Mesendoderm (in vitro differentiated cells): ENCODE measurements around the gene ROBO1.

Experiments
- DNase-seq: peaks from one replicate; pipeline ENCODE4 v3.0.0; 2013
- H2AK5ac ChIP-seq: 2 replicates; pipeline ENCODE4 v1.6.1; 2013; ENCODE audit warnings: low read length, inconsistent platforms
- H2BK120ac ChIP-seq: 2 replicates; pipeline ENCODE4 v1.6.1; 2013; ENCODE audit warnings: low read depth, mild to moderate bottlenecking, low read length, moderate library complexity, mixed read lengths
- H2BK15ac ChIP-seq: replicated peaks from 2 replicates; pipeline ENCODE4 v1.6.1; 2013; ENCODE audit warnings: low read depth, mild to moderate bottlenecking, moderate library complexity
- H2BK5ac ChIP-seq: 2 replicates; pipeline ENCODE4 v1.6.1; 2013; ENCODE audit warnings: low read length, inconsistent platforms
- H3K18ac ChIP-seq: 2 replicates; pipeline ENCODE4 v1.6.1; 2013; ENCODE audit warnings: mild to moderate bottlenecking, low read length, mixed read lengths
- H3K23ac ChIP-seq: one replicate; pipeline ENCODE4 v1.6.1; 2013; ENCODE audit warnings: low read length
- H3K27ac ChIP-seq: 2 replicates; pipeline ENCODE4 v1.5.1; 2013; ENCODE audit warnings: low read depth, mild to moderate bottlenecking, inconsistent platforms, low read length, moderate library complexity
- H3K27me3 ChIP-seq: 2 replicates; pipeline ENCODE4 v1.6.1; 2013; ENCODE audit warnings: low read length, control low read depth, mild to moderate bottlenecking, inconsistent platforms; ENCODE audit not compliant: insufficient read depth, poor library complexity
- H3K36me3 ChIP-seq: 2 replicates; pipeline ENCODE4 v1.6.1; 2013; ENCODE audit warnings: low read length, inconsistent platforms; ENCODE audit not compliant: control insufficient read depth, insufficient read depth
- H3K4ac ChIP-seq: one replicate; pipeline ENCODE4 v1.6.1; 2013; ENCODE audit warnings: low read depth, mild to moderate bottlenecking, low read length, moderate library complexity
- H3K4me1 ChIP-seq: 2 replicates; pipeline ENCODE4 v1.6.1; 2013; ENCODE audit warnings: low read depth, low read length, inconsistent platforms; ENCODE audit not compliant: control insufficient read depth
- H3K4me2 ChIP-seq: 2 replicates; pipeline ENCODE4 v1.6.1; 2013; ENCODE audit warnings: low read length
- H3K4me3 ChIP-seq: 2 replicates; pipeline ENCODE4 v1.5.1; 2013; ENCODE audit warnings: mild to moderate bottlenecking, low read length
- H3K56ac ChIP-seq: one replicate; pipeline ENCODE4 v1.6.1; 2013; ENCODE audit warnings: low read length
- H3K79me1 ChIP-seq: 2 replicates; pipeline ENCODE4 v1.6.1; 2013; ENCODE audit warnings: low read length, inconsistent platforms
- H3K79me2 ChIP-seq: 2 replicates; pipeline ENCODE4 v1.6.1; 2013; ENCODE audit warnings: mild to moderate bottlenecking, low read length; ENCODE audit not compliant: control insufficient read depth, insufficient read depth
- H3K9ac ChIP-seq: 2 replicates; pipeline ENCODE4 v1.6.1; 2013; ENCODE audit warnings: low read length, inconsistent platforms
- H4K5ac ChIP-seq: one replicate; pipeline ENCODE4 v1.6.1; 2013; ENCODE audit warnings: low read length
- H4K8ac ChIP-seq: one replicate; pipeline ENCODE4 v1.6.1; 2013; ENCODE audit warnings: low read depth, mild to moderate bottlenecking, control low read depth, low read length, moderate library complexity
- WGBS: extraction: QIAGEN DNeasy Blood & Tissue Kit; methylation state at CpG from one replicate; pipeline ENCODE4 v1.1.7; 2013; ENCODE audit warnings: low lambda C conversion rate, missing lambda C conversion rate; ENCODE audit not compliant: insufficient coverage; ENCODE audit errors: extremely low coverage; 5-methylcytosine and 5-hydroxymethylcytosine counted together

ROBO1 gene

DNA sequence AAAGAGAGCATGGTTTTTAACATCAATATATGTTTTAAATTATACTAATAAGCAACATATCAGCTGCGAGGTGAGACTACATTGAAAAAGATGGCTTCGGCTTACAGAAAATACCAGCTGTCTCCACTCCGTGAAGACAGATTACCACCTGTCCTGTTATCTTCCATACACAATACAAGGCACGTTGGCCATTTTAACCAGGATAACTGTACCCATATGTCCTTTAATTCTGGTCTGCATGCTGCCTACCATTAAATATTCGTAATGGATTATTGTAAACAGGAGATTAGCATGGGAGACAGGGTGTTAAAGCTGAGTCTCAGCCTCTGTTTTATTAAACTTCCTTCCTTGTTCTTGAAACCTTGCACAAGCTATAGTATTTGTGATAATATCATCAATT lies 855.5 kb downstream of the ROBO1 start:
- Histone ChIP-seq H3K23ac (no peak overlapping the region), H3K56ac (no peak overlapping the region), H3K79me1 (peaks cover 2% of the 10 kb centered on the region), H2AK5ac (no peak overlapping the region), H2BK5ac (no peak overlapping the region), H3K4me1 (no peaks in the 10 kb centered on the region), H4K5ac (no peak overlapping the region), H4K8ac (no peak overlapping the region), H3K27me3 (no peaks in the 10 kb centered on the region), H3K36me3 (no peaks in the 10 kb centered on the region), H3K18ac (no peak overlapping the region), H3K27ac (no peak overlapping the region), H3K79me2 (no peaks in the 10 kb centered on the region), H3K4me3 (no peak overlapping the region), H3K4me2 (no peak overlapping the region), H3K4ac (no peak overlapping the region), H2BK120ac (no peak overlapping the region), H2BK15ac (no peak overlapping the region), H3K9ac (no peak overlapping the region)
- no peak for DNase-seq
- no CpG with 5 or more reads among the region's 5 CpGs for WGBS

DNA sequence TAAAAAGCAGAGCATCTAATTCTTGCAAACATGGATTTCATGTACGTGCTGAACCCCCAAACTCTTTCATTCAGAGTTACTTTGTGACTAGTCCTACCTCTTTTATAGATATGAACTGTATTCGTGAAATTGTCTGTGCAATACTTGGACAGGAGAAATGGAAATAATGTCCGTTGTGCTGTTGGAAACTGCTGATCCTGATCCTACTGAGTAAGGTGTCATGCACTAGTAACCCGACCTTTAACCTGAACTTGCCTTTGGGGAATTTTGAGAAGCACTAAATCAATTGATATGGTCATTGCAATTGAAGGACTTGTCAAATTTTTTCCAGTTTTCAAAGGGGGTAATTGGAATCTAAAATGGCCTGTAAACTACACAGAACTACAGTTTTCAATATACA lies 856.4 kb downstream of the ROBO1 start:
- no peaks in the 10 kb centered on the region for H3K27me3 ChIP-seq
- H3K27ac ChIP-seq: no peak overlapping the region
- no peak overlapping the region for H2AK5ac ChIP-seq
- no peaks in the 10 kb centered on the region for H3K79me2 ChIP-seq
- H2BK5ac ChIP-seq: no peak overlapping the region
- H3K4me3 ChIP-seq: no peak overlapping the region
- H3K23ac ChIP-seq: no peak overlapping the region
- DNase-seq: no peak
- H3K18ac ChIP-seq: no peak overlapping the region
- no peaks in the 10 kb centered on the region for H3K36me3 ChIP-seq
- H3K4me2 ChIP-seq: no peak overlapping the region
- H2BK120ac ChIP-seq: no peak overlapping the region
- H2BK15ac ChIP-seq: no peak overlapping the region
- no peak overlapping the region for H3K4ac ChIP-seq
- H3K9ac ChIP-seq: no peak overlapping the region
- WGBS: no CpG with 5 or more reads among the region's 4 CpGs
- peaks cover 2% of the 10 kb centered on the region for H3K79me1 ChIP-seq
- no peak overlapping the region for H4K5ac ChIP-seq
- no peaks in the 10 kb centered on the region for H3K4me1 ChIP-seq
- no peak overlapping the region for H4K8ac ChIP-seq
- H3K56ac ChIP-seq: no peak overlapping the region

DNA sequence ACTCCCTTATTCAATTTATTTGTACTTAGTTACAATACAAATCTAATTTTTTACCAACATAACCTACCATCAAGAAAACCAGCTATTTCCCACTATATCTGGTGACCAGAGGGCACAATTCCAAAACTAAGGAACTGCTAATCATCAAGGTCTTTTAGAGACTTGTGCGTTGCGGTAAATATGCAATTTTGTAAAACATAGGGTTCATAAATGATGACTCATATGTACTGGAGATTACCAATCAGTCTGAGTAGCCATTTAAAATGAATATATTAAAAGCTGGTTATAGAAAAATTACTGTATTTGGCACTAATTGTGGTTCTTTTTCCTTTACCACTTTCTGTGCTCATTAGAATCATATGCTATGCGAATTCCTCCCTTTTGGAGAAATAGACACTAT lies 859.6 kb downstream of the ROBO1 start:
- H3K4me2 ChIP-seq: no peak overlapping the region
- H2BK5ac ChIP-seq: no peak overlapping the region
- no peaks in the 10 kb centered on the region for H3K36me3 ChIP-seq
- H3K27ac ChIP-seq: no peak overlapping the region
- H3K4me1 ChIP-seq: no peaks in the 10 kb centered on the region
- H4K5ac ChIP-seq: no peak overlapping the region
- no peak overlapping the region for H3K4me3 ChIP-seq
- no peaks in the 10 kb centered on the region for H3K27me3 ChIP-seq
- H2AK5ac ChIP-seq: no peak overlapping the region
- no peak for DNase-seq
- no peak overlapping the region for H3K18ac ChIP-seq
- H3K56ac ChIP-seq: no peak overlapping the region
- no peak overlapping the region for H3K4ac ChIP-seq
- H3K79me2 ChIP-seq: no peaks in the 10 kb centered on the region
- H4K8ac ChIP-seq: no peak overlapping the region
- H3K9ac ChIP-seq: no peak overlapping the region
- H3K79me1 ChIP-seq: peaks cover 6% of the 10 kb centered on the region
- WGBS: no CpG with 5 or more reads among the region's 3 CpGs
- H2BK120ac ChIP-seq: no peak overlapping the region
- H3K23ac ChIP-seq: no peak overlapping the region
- no peak overlapping the region for H2BK15ac ChIP-seq

DNA sequence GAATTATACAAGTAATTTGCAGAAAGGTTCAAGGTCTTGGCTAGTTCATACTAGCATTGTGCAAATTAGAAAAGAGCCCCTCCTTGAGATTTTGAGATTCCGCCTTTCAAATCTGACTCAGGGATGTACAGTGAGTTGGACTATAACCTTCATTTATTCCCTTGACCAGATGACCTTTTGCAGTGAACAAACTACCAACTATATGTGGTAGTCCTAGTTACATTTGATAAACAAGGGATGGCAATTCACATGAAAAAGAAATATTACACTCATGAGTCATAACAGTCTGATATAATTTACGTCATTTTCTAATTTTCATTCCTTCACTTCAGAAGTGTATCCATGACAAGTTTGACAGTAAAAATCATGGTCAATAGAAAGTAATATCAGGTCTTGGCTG lies 860.4 kb downstream of the ROBO1 start:
- H2AK5ac ChIP-seq: no peak overlapping the region
- no peak overlapping the region for H3K4ac ChIP-seq
- no peaks in the 10 kb centered on the region for H3K79me2 ChIP-seq
- WGBS: no CpG with 5 or more reads among the region's 2 CpGs
- no peaks in the 10 kb centered on the region for H3K36me3 ChIP-seq
- H3K18ac ChIP-seq: no peak overlapping the region
- no peak overlapping the region for H3K27ac ChIP-seq
- H3K56ac ChIP-seq: no peak overlapping the region
- no peak overlapping the region for H4K8ac ChIP-seq
- no peak overlapping the region for H2BK15ac ChIP-seq
- H3K4me1 ChIP-seq: no peaks in the 10 kb centered on the region
- H3K23ac ChIP-seq: no peak overlapping the region
- H2BK120ac ChIP-seq: no peak overlapping the region
- H3K79me1 ChIP-seq: peaks cover 6% of the 10 kb centered on the region
- no peak overlapping the region for H3K4me2 ChIP-seq
- H2BK5ac ChIP-seq: no peak overlapping the region
- no peaks in the 10 kb centered on the region for H3K27me3 ChIP-seq
- no peak overlapping the region for H4K5ac ChIP-seq
- no peak for DNase-seq
- H3K4me3 ChIP-seq: no peak overlapping the region
- no peak overlapping the region for H3K9ac ChIP-seq

DNA sequence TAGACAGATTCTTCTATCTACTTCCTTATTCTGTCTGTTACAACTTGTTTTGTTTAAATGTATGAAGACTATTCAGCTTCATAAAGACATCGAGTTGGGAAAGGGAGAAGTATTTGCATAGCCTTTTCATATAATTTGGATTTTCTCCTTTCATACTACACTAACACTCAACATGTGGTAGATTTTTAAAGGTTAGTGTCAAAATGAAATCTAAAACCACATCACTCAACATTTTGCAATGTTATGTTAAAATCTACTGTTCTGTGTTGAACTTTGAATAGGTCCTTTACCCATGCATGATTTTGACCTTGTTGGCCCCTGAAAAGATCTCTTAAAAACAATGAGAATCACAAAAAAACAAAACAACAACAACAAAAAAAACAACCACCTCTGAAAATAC lies 860.9 kb downstream of the ROBO1 start:
- H3K36me3 ChIP-seq: no peaks in the 10 kb centered on the region
- no peaks in the 10 kb centered on the region for H3K27me3 ChIP-seq
- no peak overlapping the region for H3K4me2 ChIP-seq
- H3K4me3 ChIP-seq: no peak overlapping the region
- H2BK120ac ChIP-seq: no peak overlapping the region
- no peak for DNase-seq
- no peak overlapping the region for H2BK5ac ChIP-seq
- H3K4me1 ChIP-seq: no peaks in the 10 kb centered on the region
- no peak overlapping the region for H4K5ac ChIP-seq
- H3K79me1 ChIP-seq: peaks cover 6% of the 10 kb centered on the region
- H3K9ac ChIP-seq: no peak overlapping the region
- no peak overlapping the region for H3K18ac ChIP-seq
- no peak overlapping the region for H3K4ac ChIP-seq
- H2BK15ac ChIP-seq: no peak overlapping the region
- no peak overlapping the region for H4K8ac ChIP-seq
- no peak overlapping the region for H3K56ac ChIP-seq
- H2AK5ac ChIP-seq: no peak overlapping the region
- no peak overlapping the region for H3K23ac ChIP-seq
- no CpG with 5 or more reads among the region's 1 CpG for WGBS
- H3K27ac ChIP-seq: no peak overlapping the region
- no peaks in the 10 kb centered on the region for H3K79me2 ChIP-seq

DNA sequence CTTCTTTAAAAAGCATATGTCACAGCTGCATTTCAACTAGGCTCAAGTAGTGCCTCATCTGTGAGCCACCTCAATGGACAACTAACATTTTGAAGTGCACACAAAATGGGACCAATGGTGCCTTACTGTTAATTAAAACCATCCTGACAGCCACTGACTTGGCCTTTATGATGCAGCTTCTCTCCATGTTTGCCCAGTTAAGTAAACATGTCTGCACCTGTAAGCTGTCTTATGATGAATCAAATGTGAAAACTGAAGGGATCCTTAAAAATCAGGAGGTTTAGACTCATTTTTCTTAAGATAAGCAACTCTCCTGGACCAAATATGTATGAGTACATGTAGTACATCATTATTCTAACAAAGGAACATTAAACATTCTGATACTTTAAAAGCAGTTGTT lies 861.6 kb downstream of the ROBO1 start:
- Histone ChIP-seq H4K5ac (no peak overlapping the region), H2AK5ac (no peak overlapping the region), H3K18ac (no peak overlapping the region), H2BK5ac (no peak overlapping the region), H3K27ac (no peak overlapping the region), H3K4ac (no peak overlapping the region), H3K23ac (no peak overlapping the region), H3K79me1 (peaks cover 4% of the 10 kb centered on the region), H2BK120ac (no peak overlapping the region), H3K4me3 (no peak overlapping the region), H3K27me3 (no peaks in the 10 kb centered on the region), H3K4me1 (no peaks in the 10 kb centered on the region), H3K79me2 (no peaks in the 10 kb centered on the region), H3K36me3 (no peaks in the 10 kb centered on the region), H2BK15ac (no peak overlapping the region), H4K8ac (no peak overlapping the region), H3K56ac (no peak overlapping the region), H3K9ac (no peak overlapping the region), H3K4me2 (no peak overlapping the region)
- DNase-seq: no peak
